Transverse colon (tissue), 4 donors: ENCODE data around the gene UGT1A10. TPM values are rescaled to one million over a fixed set of nuclear protein-coding genes. Genes with fewer than 3 reads are reported as not detected.

Source experiments
- DNase-seq: peaks from one replicate; pipeline ENCODE4 v3.0.0-alpha.2; 2019
- H3K27ac ChIP-seq, 4 donors: fragments of 200-600 bp; sonication (generic); 2 replicates each; pipeline ENCODE4 v1.5.1; 2016 to 2018; ENCODE audit warnings: inconsistent platforms in 4 of 4
- H3K27me3 ChIP-seq: fragments of 200-600 bp; sonication (generic); 2 replicates; pipeline ENCODE4 v1.5.1; 2017; ENCODE audit warnings: inconsistent platforms
- H3K36me3 ChIP-seq, 4 donors: fragments of 200-600 bp; sonication (generic); 2 replicates each; pipeline ENCODE4 v1.5.1; 2017 to 2019; ENCODE audit warnings: inconsistent platforms in 4 of 4
- H3K4me1 ChIP-seq, 4 donors: fragments of 200-600 bp; sonication (generic); 2 replicates each; pipeline ENCODE4 v1.5.1; 2017 to 2020; ENCODE audit warnings: inconsistent platforms in 4 of 4
- H3K4me3 ChIP-seq, 4 donors: fragments of 200-600 bp; sonication (generic); 1 replicate in 1 of 4; 2 replicates in 3 of 4; pipeline versions ENCODE4 v1.5.1 to v1.6.1; 2017 to 2019; ENCODE audit warnings: inconsistent platforms in 4 of 4
- H3K9me3 ChIP-seq, 2 donors: fragments of 200-600 bp; sonication (generic); 2 replicates each; pipeline ENCODE4 v1.5.1; 2017 to 2019; ENCODE audit warnings: inconsistent platforms in 2 of 2
- CTCF ChIP-seq, 5 experiments: fragments of 200-600 bp in 3 of 5; fragments of 450-650 bp in 2 of 5; sonication (generic) in 3 of 5; IDR thresholded peaks; 1 replicate in 2 of 5; 2 replicates in 3 of 5; pipeline ENCODE4 v1.5.1; 2016 to 2017; ENCODE audit warnings: antibody characterized with exemption in 5 of 5, inconsistent platforms in 3 of 5, mild to moderate bottlenecking in 2 of 5, moderate library complexity in 1 of 5
- EP300 ChIP-seq: sonication (generic); formaldehyde crosslinking; IDR thresholded peaks from one replicate; pipeline ENCODE4 v1.6.1; 2017; ENCODE audit warnings: antibody characterized with exemption, low read depth
- POLR2A ChIP-seq: fragments of 450-650 bp; IDR thresholded peaks from one replicate; pipeline ENCODE4 v1.6.1; 2016; ENCODE audit warnings: antibody characterized with exemption, mild to moderate bottlenecking, moderate library complexity
- POLR2AphosphoS5 ChIP-seq, 3 donors: sonication (generic); formaldehyde crosslinking; IDR thresholded peaks; one replicate each; pipeline ENCODE4 v1.6.1; 2016; ENCODE audit warnings: antibody characterized with exemption in 3 of 3
- WGBS, 2 donors: methylation state at CpG; one replicate each; pipeline ENCODE4 v1.1.5; 2018; ENCODE audit warnings: low coverage in 1 of 2; 5-methylcytosine and 5-hydroxymethylcytosine counted together
- in situ Hi-C, 4 donors: fragments of 200-750 bp; cut with MboI; loops; one replicate each; pipeline versions ENCODE4 v1.15.0 to v1.15.1; 2017; ENCODE audit warnings: low sequenced_read_pairs in 3 of 4, low pct_ligation_motif_present in 1 of 4, low pct_unique_long_range_greater_than_20kb in 1 of 4
- intact Hi-C: fragments of 100-400 bp; cut with DNase I; formaldehyde crosslinking; loops from one replicate; pipeline ENCODE4 v1.15.1; 2023; ENCODE audit warnings: low total_unique reads
- total RNA-seq, 4 donors: library from RNA; depleted of rRNA; stranded (reverse); fragments of >200 nt; gene quantifications; one replicate each; pipeline ENCODE4 v1.1.0, GENCODE V29; 2016

UGT1A10 gene
- total RNA-seq, 4 donors from 2014 or later: 54.2 to 87.5 (median 54.9) TPM

- WGBS, 2 donors: 49% methylated on average over 5 of the region's 5 CpGs; no CpG with 5 or more reads in 1 of the 2 donors
- no peak for TF ChIP-seq EP300
- TF ChIP-seq POLR2AphosphoS5 (IDR thresholded peaks at IDR 0.05): no peak
- TF ChIP-seq POLR2A: no peak
- no peak for TF ChIP-seq CTCF (IDR thresholded peaks at IDR 0.05)
- DNase-seq: no peak
- Histone ChIP-seq H3K4me3 (no peak overlapping the region), H3K4me1 (no peaks in the 10 kb centered on the region), H3K9me3 (no peaks in the 10 kb centered on the region), H3K27me3 (no peaks in the 10 kb centered on the region), H3K27ac (no peak overlapping the region), H3K36me3 (no peaks in the 10 kb centered on the region)
- in situ Hi-C loops (no loop called here), intact Hi-C loops (no loop called here)
These were observed 163.5 kb downstream of the UGT1A10 start for GRCh38 chr2:233799716-233800115.

- Histone ChIP-seq H3K27ac (no peak overlapping the region), H3K27me3 (no peaks in the 10 kb centered on the region), H3K4me3 (no peak overlapping the region), H3K4me1 (no peaks in the 10 kb centered on the region), H3K9me3 (no peaks in the 10 kb centered on the region), H3K36me3 (no peaks in the 10 kb centered on the region)
- 60 to 78% methylated on average over 1 to 7 of the region's 7 CpGs for WGBS, 2 donors
- DNase-seq: no peak
- intact Hi-C loops: no loop called here
- in situ Hi-C loops: no loop called here
- no peak for TF ChIP-seq POLR2A
- TF ChIP-seq CTCF (IDR thresholded peaks at IDR 0.05): no peak
- no peak for TF ChIP-seq POLR2AphosphoS5 (IDR thresholded peaks at IDR 0.05)
- no peak for TF ChIP-seq EP300
These were observed 164.0 kb downstream of the UGT1A10 start for GRCh38 chr2:233800208-233800607.

- TF ChIP-seq CTCF (IDR thresholded peaks at IDR 0.05): no peak
- no peak for TF ChIP-seq EP300
- TF ChIP-seq POLR2A: no peak
- TF ChIP-seq POLR2AphosphoS5 (IDR thresholded peaks at IDR 0.05): no peak
- in situ Hi-C loops: no loop called here
- 79 to 87% methylated on average over 3 to 9 of the region's 9 CpGs for WGBS, 2 donors
- no peaks in the 10 kb centered on the region for H3K36me3 ChIP-seq
- H3K9me3 ChIP-seq: no peaks in the 10 kb centered on the region
- H3K4me3 ChIP-seq: no peak overlapping the region
- no peaks in the 10 kb centered on the region for H3K27me3 ChIP-seq
- intact Hi-C loops: no loop called here
- H3K27ac ChIP-seq: no peak overlapping the region
- no peaks in the 10 kb centered on the region for H3K4me1 ChIP-seq
- DNase-seq: no peak
These were observed 165.3 kb downstream of the UGT1A10 start for GRCh38 chr2:233801357-233802131.

- no peaks in the 10 kb centered on the region for H3K4me1 ChIP-seq
- no peak overlapping the region for H3K4me3 ChIP-seq
- no peak for DNase-seq
- WGBS, 2 donors: 89% methylated on average over 3 of the region's 3 CpGs; no CpG with 5 or more reads in 1 of the 2 donors
- no peaks in the 10 kb centered on the region for H3K36me3 ChIP-seq
- H3K9me3 ChIP-seq: no peaks in the 10 kb centered on the region
- TF ChIP-seq EP300: no peak
- in situ Hi-C loops: no loop called here
- no peaks in the 10 kb centered on the region for H3K27me3 ChIP-seq
- intact Hi-C loops: no loop called here
- no peak overlapping the region for H3K27ac ChIP-seq
These were observed 166.0 kb downstream of the UGT1A10 start for GRCh38 chr2:233802132-233802815.
